GM13976 (cell line): ENCODE data around the gene LBX1.
A peak's percentile ranks its signal among the peaks of the same experiment; 100 is the strongest.

Source experiments
- DNase-seq: peaks from one replicate; pipeline ENCODE4 v3.0.0; 2012; ENCODE audit warnings: low spot score
- CTCF ChIP-seq: IDR thresholded peaks from 2 replicates; pipeline ENCODE4 v1.5.1; 2012; ENCODE audit warnings: borderline replicate concordance, mild to moderate bottlenecking; ENCODE audit not compliant: insufficient read depth; ENCODE audit errors: extremely low read depth, missing control alignments, control extremely low read depth
- in situ Hi-C: fragments of 300-500 bp; cut with MboI; formaldehyde crosslinking; loops from one replicate; pipeline ENCODE4 v1.12.0; 2022; ENCODE audit warnings: low sequenced_read_pairs, mixed read lengths, inconsistent platforms; ENCODE audit not compliant: unreplicated experiment

Gene LBX1

DNA sequence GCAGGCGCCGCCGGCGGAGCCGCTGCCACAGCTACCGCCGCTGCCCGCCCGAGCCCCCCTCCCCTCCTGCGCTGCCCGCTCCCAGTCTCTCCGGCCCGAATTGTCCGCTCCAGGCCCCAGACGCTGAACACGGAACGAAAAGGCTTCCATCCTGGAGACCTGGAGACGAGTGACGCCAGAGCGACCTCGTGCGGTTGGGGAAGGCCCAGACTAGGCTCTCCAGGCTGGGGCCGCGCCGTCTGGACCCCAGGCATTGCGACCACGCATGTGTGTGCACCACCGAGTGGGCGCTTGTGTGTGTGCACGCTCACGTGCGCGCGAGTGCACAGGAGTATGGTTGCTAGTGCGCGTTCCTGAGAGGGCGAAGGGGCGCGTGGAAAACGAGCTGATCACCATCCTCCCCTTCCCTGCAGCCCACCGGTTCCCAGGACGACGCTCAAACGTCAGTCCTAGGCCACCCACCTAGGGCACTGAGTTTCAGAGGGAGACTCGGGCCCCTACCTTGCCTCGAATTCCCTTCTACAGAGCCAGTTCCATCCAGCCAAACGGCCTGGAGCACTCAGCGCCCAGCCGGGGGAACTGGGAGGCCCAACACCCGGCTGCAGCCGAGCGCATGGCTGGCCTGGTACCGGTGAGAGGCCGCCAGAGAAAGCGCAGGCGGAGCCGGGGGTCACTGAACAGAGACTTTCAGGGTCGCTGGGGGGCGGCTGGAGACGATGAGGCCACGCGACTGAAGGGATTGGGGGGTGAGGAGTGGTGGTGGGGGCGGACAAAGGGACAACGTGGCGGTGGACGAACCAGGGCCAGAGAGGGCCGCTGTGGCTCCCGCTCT is 11.6 kb downstream of the LBX1 start:
- DNase-seq = peak; percentile 59
- TF ChIP-seq CTCF = peak; percentile 25
- in situ Hi-C loops = loop anchor here (25.0 kb wide), 1 partner anchor 345 kb away; no protein-coding TSS in a partner anchor

DNA sequence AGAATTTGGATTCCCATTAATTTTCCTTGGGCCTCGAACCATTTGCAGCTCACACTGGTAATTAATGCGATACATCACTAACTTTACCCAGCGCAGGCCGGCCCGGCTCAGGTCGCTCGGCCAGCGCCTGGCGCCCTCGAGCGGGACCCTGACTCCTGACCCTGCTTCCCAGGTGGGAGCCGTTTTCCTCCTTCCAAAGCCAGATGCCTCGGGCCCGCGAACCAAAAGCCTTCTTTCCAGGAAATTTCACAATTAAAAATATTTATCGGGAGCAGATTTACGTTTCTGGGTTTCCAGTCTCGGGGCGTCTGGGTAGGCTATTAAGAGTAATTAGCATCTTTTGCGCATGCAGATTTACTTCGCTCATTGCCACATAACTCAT is 12.2 kb downstream of the LBX1 start:
- DNase-seq = no peak
- TF ChIP-seq CTCF = no peak
- in situ Hi-C loops = loop anchor here (25.0 kb wide), 1 partner anchor 345 kb away; no protein-coding TSS in a partner anchor

DNA sequence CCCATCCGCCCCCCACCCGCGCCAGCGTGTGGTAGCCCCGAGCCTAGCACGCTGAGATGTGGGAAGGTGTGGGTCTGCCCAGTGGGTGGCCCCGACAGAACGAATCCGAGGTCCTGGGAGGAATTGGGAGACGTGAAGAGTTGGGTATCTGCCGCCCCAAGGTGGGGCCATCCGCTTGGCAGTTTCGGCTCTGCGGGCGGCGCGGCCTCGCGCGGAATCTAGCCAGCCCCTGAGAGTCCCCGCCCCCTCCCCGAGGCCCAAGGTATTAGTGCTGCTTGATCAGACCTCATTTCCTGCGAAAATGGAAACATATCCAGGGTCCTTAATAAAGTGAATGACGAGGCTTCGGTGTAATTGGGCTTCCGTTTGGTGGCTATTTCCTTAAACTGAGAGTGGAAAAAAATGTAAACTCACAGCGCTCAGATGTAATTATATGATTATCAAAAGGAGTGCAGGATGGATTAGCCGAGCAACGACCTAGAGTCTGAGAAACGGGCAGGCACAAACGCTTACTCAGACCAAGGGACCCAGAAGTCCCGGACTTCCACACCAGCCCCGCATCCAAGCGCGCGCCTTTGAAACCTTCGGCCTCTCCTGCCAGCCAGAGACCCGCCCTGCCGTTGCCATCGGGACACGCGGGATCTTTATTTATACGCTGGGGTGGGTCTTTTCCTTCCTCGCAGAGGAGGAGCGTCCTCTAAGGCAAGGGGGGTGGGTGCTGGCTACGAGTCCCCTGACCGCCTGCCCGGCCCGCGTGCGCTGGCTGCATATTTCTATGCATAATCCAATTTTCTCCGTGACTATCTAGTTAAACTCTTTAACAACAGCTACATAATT is 12.8 kb downstream of the LBX1 start:
- in situ Hi-C loops = loop anchor here (25.0 kb wide), 1 partner anchor 346 kb away; no protein-coding TSS in a partner anchor
- no peak for TF ChIP-seq CTCF
- no peak for DNase-seq

- in situ Hi-C loops = loop anchor here (25.0 kb wide), 1 partner anchor 347 kb away; no protein-coding TSS in a partner anchor
Measured at GRCh38 chr10:101215397-101216206, 13.7 kb downstream of the LBX1 start.

DNA sequence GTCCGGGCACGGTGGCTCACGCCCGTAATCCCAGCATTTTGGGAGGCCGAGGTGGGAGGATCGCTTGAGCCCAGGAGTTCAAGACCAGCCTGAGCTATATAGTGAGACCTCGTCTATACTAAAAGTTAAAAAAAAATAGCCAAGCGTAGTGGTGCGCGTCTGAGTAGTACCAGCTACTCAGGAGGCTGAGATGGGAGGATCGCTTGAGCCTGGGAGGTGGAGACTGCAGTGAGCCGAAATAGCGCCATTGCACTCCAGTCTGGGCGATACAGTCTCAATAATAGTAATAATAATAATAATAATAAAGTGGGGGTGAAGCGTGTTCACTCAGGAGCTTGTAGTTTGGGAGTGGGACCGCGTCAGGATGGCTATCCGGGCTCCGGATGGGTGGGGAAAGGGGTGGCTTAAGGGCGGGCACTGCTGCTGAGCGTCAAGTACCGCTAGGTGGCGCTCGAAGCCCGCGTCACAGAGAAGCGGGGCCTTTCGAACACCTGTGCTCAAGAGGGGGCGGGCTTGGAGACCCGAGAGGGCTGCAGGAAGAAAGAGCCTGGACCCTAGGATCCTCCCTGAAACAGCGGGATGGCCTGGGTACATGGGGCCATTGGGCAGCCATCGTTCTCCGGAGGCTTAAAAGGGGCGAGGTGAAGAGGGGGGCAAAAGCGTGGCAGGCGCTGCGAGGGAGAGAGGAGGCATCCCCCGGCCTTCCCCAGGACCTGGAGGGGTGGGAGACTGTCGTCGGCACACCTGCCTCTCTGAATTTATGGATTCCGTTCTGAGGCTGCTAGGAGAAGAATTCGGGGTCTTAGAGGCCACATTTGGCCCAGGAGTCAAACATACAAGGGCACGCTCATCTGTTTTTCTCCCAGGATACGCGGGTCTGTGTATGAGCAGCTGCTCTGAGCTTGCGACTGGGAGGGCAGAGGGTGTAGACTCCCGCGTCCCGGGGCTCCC is 14.5 kb downstream of the LBX1 start:
- in situ Hi-C loops = loop anchor here (25.0 kb wide), 1 partner anchor 348 kb away; no protein-coding TSS in a partner anchor

More at GRCh38 chr10:101215397-101216206, 13.7 kb downstream of the LBX1 start:
- DNase-seq = no peak
- TF ChIP-seq CTCF = no peak

More for the DNA sequence above, 14.5 kb downstream of the LBX1 start:
- TF ChIP-seq CTCF = peak; percentile 82
- peak; percentile 84 for DNase-seq
